ENCODE measurements around the gene MTUS2.

- TF ChIP-seq CTCF (IDR thresholded peaks at IDR 0.05; ENCODE audit: borderline replicate concordance, extremely low read depth, low read length, poor library complexity, severe bottlenecking) (no peak), EZH2 (IDR thresholded peaks at IDR 0.05; ENCODE audit: borderline replicate concordance, low read depth, low read length, severe bottlenecking) (no peak)
Measured at GRCh38 chr13:29049524-29049923, 229.4 kb downstream of the MTUS2 start.

Measured in DND-41 (cell line).